Smooth muscle cell (in vitro differentiated cells): Measurements from ENCODE around the gene IQCN. TPM values are rescaled to one million over a fixed set of nuclear protein-coding genes. Genes with fewer than 3 reads are reported as not detected.
A peak's percentile ranks its signal among the peaks of the same experiment; 100 is the strongest.

Experiments
- DNase-seq: peaks from one replicate; lab custom pipeline; 2025; ENCODE audit not compliant: unreplicated experiment; lab: John Stamatoyannopoulos, UW
- H2AFZ ChIP-seq: fragments of 200-600 bp; sonication (generic); 2 replicates; pipeline ENCODE4 v1.6.0; 2016; ENCODE audit warnings: antibody characterized with exemption, low read depth, mild to moderate bottlenecking
- H3F3A ChIP-seq: fragments of 200-600 bp; sonication (generic); 2 replicates; pipeline ENCODE4 v1.6.0; 2017; ENCODE audit warnings: antibody characterized with exemption, low read depth
- H3K27ac ChIP-seq: fragments of 200-600 bp; sonication (generic); 2 replicates; pipeline ENCODE4 v1.5.1; 2016; ENCODE audit warnings: low read depth, mild to moderate bottlenecking
- H3K27me3 ChIP-seq: fragments of 200-600 bp; sonication (generic); 2 replicates; pipeline ENCODE4 v1.6.1; 2016; ENCODE audit warnings: low read depth, mild to moderate bottlenecking
- H3K36me3 ChIP-seq: fragments of 200-600 bp; sonication (generic); 2 replicates; pipeline ENCODE4 v1.5.1; 2016; ENCODE audit warnings: low read depth
- H3K4me1 ChIP-seq: fragments of 200-600 bp; sonication (generic); 2 replicates; pipeline ENCODE4 v1.5.1; 2016; ENCODE audit warnings: low read depth
- H3K4me2 ChIP-seq: fragments of 200-600 bp; sonication (generic); 2 replicates; pipeline ENCODE4 v1.6.0; 2016; ENCODE audit warnings: mild to moderate bottlenecking
- H3K4me3 ChIP-seq: fragments of 200-600 bp; sonication (generic); 2 replicates; pipeline ENCODE4 v1.5.1; 2016; ENCODE audit warnings: mild to moderate bottlenecking
- H3K79me2 ChIP-seq: fragments of 200-600 bp; sonication (generic); 2 replicates; pipeline ENCODE4 v1.6.0; 2016; ENCODE audit warnings: low read depth, mild to moderate bottlenecking
- H3K9ac ChIP-seq: fragments of 200-600 bp; sonication (generic); 2 replicates; pipeline ENCODE4 v1.6.0; 2016; ENCODE audit warnings: low read depth
- H3K9me3 ChIP-seq: fragments of 200-600 bp; sonication (generic); replicated peaks from 2 replicates; pipeline ENCODE4 v1.5.1; 2016; ENCODE audit warnings: low read depth
- H4K20me1 ChIP-seq: fragments of 200-600 bp; sonication (generic); 2 replicates; pipeline ENCODE4 v1.6.0; 2016; ENCODE audit warnings: low read depth
- CTCF ChIP-seq: fragments of 200-600 bp; sonication (generic); IDR thresholded peaks from 2 replicates; pipeline ENCODE4 v1.5.1; 2017; ENCODE audit warnings: borderline replicate concordance, mild to moderate bottlenecking, antibody characterized with exemption; ENCODE audit not compliant: insufficient read depth, poor library complexity, severe bottlenecking
- WGBS: methylation state at CpG from one replicate; pipeline ENCODE4 v1.1.7; 2016; ENCODE audit warnings: low lambda C conversion rate; 5-methylcytosine and 5-hydroxymethylcytosine counted together
- polyA plus RNA-seq: library from polyadenylated mRNA; unstranded; fragments of >200 nt; fragmentation: Nextera tagmentation; extraction: Ambion mirVana; gene quantifications from 2 replicates; pipeline ENCODE4 v1.2.1, GENCODE V29; 2016
- total RNA-seq: library from RNA; depleted of rRNA; stranded (reverse); fragments of >200 nt; gene quantifications from 2 replicates; pipeline ENCODE4 v1.2.3, GENCODE V29; 2014

IQCN gene
- total and polyA plus RNA-seq, 2 experiments from 2014 or later = 2.5 to 4.9 TPM

GRCh38 chr19:18304208-18304457 lies 29.9 kb upstream of the IQCN start:
- Histone ChIP-seq H3K79me2 (no peaks in the 10 kb centered on the region), H3K9me3 (no peaks in the 10 kb centered on the region), H3K4me2 (peak overlapping the region; percentile 87), H3K27me3 (no peaks in the 10 kb centered on the region), H3F3A (peaks cover 7% of the 10 kb centered on the region), H3K9ac (peak overlapping the region; percentile 88), H3K36me3 (no peaks in the 10 kb centered on the region), H3K4me3 (peak overlapping the region; percentile 46), H4K20me1 (no peaks in the 10 kb centered on the region), H2AFZ (no peak overlapping the region), H3K27ac (peak overlapping the region; percentile 99), H3K4me1 (peaks cover 16% of the 10 kb centered on the region)
- no peak for DNase-seq
- 3% methylated on average over 2 of the region's 2 CpGs for WGBS
- TF ChIP-seq CTCF = no peak

GRCh38 chr19:18301718-18302111 lies 27.5 kb upstream of the IQCN start:
- WGBS = 100% methylated on average over 4 of the region's 4 CpGs
- Histone ChIP-seq H3K4me1 (peaks cover 16% of the 10 kb centered on the region), H3K9ac (no peak overlapping the region), H3K79me2 (no peaks in the 10 kb centered on the region), H3K36me3 (no peaks in the 10 kb centered on the region), H2AFZ (no peak overlapping the region), H4K20me1 (no peaks in the 10 kb centered on the region), H3K9me3 (no peaks in the 10 kb centered on the region), H3K27me3 (no peaks in the 10 kb centered on the region), H3K4me3 (no peak overlapping the region), H3F3A (peaks cover 7% of the 10 kb centered on the region), H3K27ac (no peak overlapping the region), H3K4me2 (no peak overlapping the region)
- no peak for TF ChIP-seq CTCF
- no peak for DNase-seq

- H3K9me3 ChIP-seq = no peaks in the 10 kb centered on the region
- H3K9ac ChIP-seq = no peak overlapping the region
- no peak for TF ChIP-seq CTCF
- no peak for DNase-seq
- peak overlapping the region; percentile 56 for H3K27ac ChIP-seq
- no peak overlapping the region for H3K4me3 ChIP-seq
- 45% methylated on average over 17 of the region's 18 CpGs for WGBS
- H3K27me3 ChIP-seq = no peaks in the 10 kb centered on the region
- no peaks in the 10 kb centered on the region for H4K20me1 ChIP-seq
- peaks cover 7% of the 10 kb centered on the region for H3F3A ChIP-seq
- no peak overlapping the region for H3K4me2 ChIP-seq
- H3K4me1 ChIP-seq = peaks cover 16% of the 10 kb centered on the region
- H3K79me2 ChIP-seq = no peaks in the 10 kb centered on the region
- no peak overlapping the region for H2AFZ ChIP-seq
- H3K36me3 ChIP-seq = no peaks in the 10 kb centered on the region
Measured at GRCh38 chr19:18300930-18301717, 26.9 kb upstream of the IQCN start.

- Histone ChIP-seq H3K4me2 (no peak overlapping the region), H3K9me3 (no peaks in the 10 kb centered on the region), H2AFZ (no peak overlapping the region), H3K4me3 (no peak overlapping the region), H3K27ac (no peak overlapping the region), H3K27me3 (no peaks in the 10 kb centered on the region), H3K79me2 (no peaks in the 10 kb centered on the region), H3K9ac (no peak overlapping the region), H4K20me1 (no peaks in the 10 kb centered on the region), H3K4me1 (peaks cover 7% of the 10 kb centered on the region), H3K36me3 (no peaks in the 10 kb centered on the region), H3F3A (no peaks in the 10 kb centered on the region)
- no peak for TF ChIP-seq CTCF
- DNase-seq = no peak
- WGBS = 95% methylated on average over 9 of the region's 9 CpGs
Measured at GRCh38 chr19:18299654-18300053, 25.4 kb upstream of the IQCN start.
